CD4-positive, alpha-beta memory T cell (primary cell): ENCODE measurements around the gene DCDC2B. TPM values are rescaled to one million over a fixed set of nuclear protein-coding genes. Genes with fewer than 3 reads are reported as not detected.
"Not testable (repeated sequence)": the region's sequence is repeated elsewhere in the genome, so short reads cannot be mapped to it uniquely, and the experiment has no call there.

Experiments used
- CTCF ChIA-PET: fragments of 350-600 bp; sonication (Branson Sonifier 250); formaldehyde crosslinking; loops from one replicate; lab custom pipeline; 2021; ENCODE audit warnings: inconsistent platforms; ENCODE audit not compliant: partially characterized antibody; lab: Charles Lee
- POLR2A ChIA-PET: fragments of 350-600 bp; sonication (Branson Sonifier 250); formaldehyde crosslinking; loops from one replicate; lab custom pipeline; 2021; ENCODE audit not compliant: partially characterized antibody; lab: Charles Lee
- DNase-seq, 5 donors: peaks; one replicate each; pipeline versions ENCODE4 v3.0.0 to v3.0.0-alpha.2; 2020 to 2022; ENCODE audit warnings: mixed read lengths in 1 of 5
- H3K27ac ChIP-seq: one replicate; pipeline ENCODE4 v1.7.0; 2013; ENCODE audit warnings: low read depth, low read length
- H3K27me3 ChIP-seq: 2 replicates; pipeline ENCODE4 v1.7.0; 2013; ENCODE audit warnings: mild to moderate bottlenecking, low read length, moderate library complexity; ENCODE audit not compliant: insufficient read depth
- H3K36me3 ChIP-seq: 2 replicates; pipeline ENCODE4 v1.7.0; 2013; ENCODE audit warnings: mild to moderate bottlenecking, low read length, moderate library complexity; ENCODE audit not compliant: insufficient read depth
- H3K4me1 ChIP-seq: 2 replicates; pipeline ENCODE4 v1.7.0; 2013; ENCODE audit warnings: mild to moderate bottlenecking, low read length, moderate library complexity; ENCODE audit not compliant: insufficient read depth
- H3K4me3 ChIP-seq, 2 donors: one replicate each; pipeline ENCODE4 v1.7.0; 2013; ENCODE audit warnings: low read length in 2 of 2, mild to moderate bottlenecking in 1 of 2
- H3K9me3 ChIP-seq, 2 donors: one replicate each; pipeline ENCODE4 v1.7.0; 2013; ENCODE audit warnings: low read length in 2 of 2, control low read depth in 1 of 2; ENCODE audit not compliant: control insufficient read depth in 1 of 2
- H3K27ac Mint-ChIP-seq, 7 donors: one replicate each; pipeline ENCODE4 v1.8.0; 2020 to 2021; ENCODE audit warnings: mixed read lengths in 7 of 7, mild to moderate bottlenecking in 6 of 7, inconsistent platforms in 3 of 7, moderate library complexity in 3 of 7
- H3K27me3 Mint-ChIP-seq, 2 donors: one replicate each; pipeline ENCODE4 v1.8.0; 2020 to 2021; ENCODE audit warnings: mixed read lengths in 2 of 2
- H3K36me3 Mint-ChIP-seq, 2 donors: one replicate each; pipeline ENCODE4 v1.8.0; 2020 to 2021; ENCODE audit warnings: mixed read lengths in 2 of 2, inconsistent platforms in 1 of 2, mild to moderate bottlenecking in 1 of 2
- H3K4me1 Mint-ChIP-seq, 4 donors: one replicate each; pipeline ENCODE4 v1.8.0; 2020 to 2021; ENCODE audit warnings: mixed read lengths in 4 of 4, mild to moderate bottlenecking in 1 of 4
- H3K4me3 Mint-ChIP-seq, 8 donors: one replicate each; pipeline ENCODE4 v1.8.0; 2020 to 2021; ENCODE audit warnings: mixed read lengths in 8 of 8, mild to moderate bottlenecking in 7 of 8, moderate library complexity in 6 of 8, inconsistent platforms in 3 of 8
- H3K9me3 Mint-ChIP-seq, 8 donors: one replicate each; pipeline ENCODE4 v1.8.0; 2020 to 2021; ENCODE audit warnings: mixed read lengths in 8 of 8, mild to moderate bottlenecking in 5 of 8, inconsistent platforms in 3 of 8, moderate library complexity in 1 of 8
- intact Hi-C: fragments of 100-400 bp; cut with micrococcal nuclease; formaldehyde crosslinking; loops from one replicate; pipeline ENCODE4 v1.15.1; 2023
- polyA plus RNA-seq, 2 donors: library from polyadenylated mRNA; unstranded; fragments of 300-500 nt; fragmentation: Illumina TruSeq; gene quantifications; one replicate each; pipeline ENCODE4 v1.2.3, GENCODE V29; 2021
- total RNA-seq, 2 experiments: library from RNA; stranded (reverse); gene quantifications; one replicate each; pipeline ENCODE4 v1.2.3, GENCODE V29; 2021

The DCDC2B gene
- total and polyA plus RNA-seq, 4 experiments from 2014 or later, result not detected

- peak overlapping the region; percentile 57 to 98 (median 93) for H3K27ac Mint-ChIP-seq
Observed at GRCh38 chr1:32257227-32257508, 48.3 kb downstream of the DCDC2B start.

GRCh38 chr1:32263236-32263593, 54.3 kb downstream of the DCDC2B start:
- DNase-seq, H3K4me3 ChIP-seq, H3K9me3 ChIP-seq, H3K27me3 ChIP-seq, intact Hi-C loops, H3K36me3 ChIP-seq, H3K9me3 Mint-ChIP-seq, H3K27me3 Mint-ChIP-seq: not testable (repeated sequence)
- CTCF ChIA-PET, result interaction anchor here (8.5 kb wide), 1 partner anchor 14 kb away, joined by 90 read pairs; the partner anchor contains the start of genes FAM167B and LCK
- Histone ChIP-seq H3K4me1 (peaks cover 82% of the 10 kb centered on the region), H3K27ac (peak overlapping the region; percentile 42)
- POLR2A ChIA-PET, result interaction anchor here (1.0 to 26.9 kb wide), 5 partner anchors 3 to 83 kb away, joined by 3 to 819 read pairs (median 3); partner anchors contain the start of genes FAM167B, HDAC1 and LCK
- peaks cover 35 to 65% (median 49%) of the 10 kb centered on the region in 4 donors for H3K4me1 Mint-ChIP-seq
- H3K4me3 Mint-ChIP-seq, result peak overlapping the region in 5 of 8 donors; percentile 39 to 78 (median 75)
- H3K27ac Mint-ChIP-seq, result peak overlapping the region in 5 of 7 donors; percentile 83 to 96 (median 86)
- H3K36me3 Mint-ChIP-seq, result peaks cover 23 to 33% of the 10 kb centered on the region in 2 donors

More at GRCh38 chr1:32257227-32257508, 48.3 kb downstream of the DCDC2B start:
- CTCF ChIA-PET, result interaction anchor here (1.1 to 10.0 kb wide), 4 partner anchors 8 to 41 kb away, joined by 3 to 151 read pairs (median 55); partner anchors contain the start of genes FAM167B and LCK
- Mint-ChIP-seq H3K36me3 (peaks cover 37 to 45% of the 10 kb centered on the region in 2 donors), H3K4me1 (peaks cover 30 to 68% (median 43%) of the 10 kb centered on the region in 4 donors), H3K27me3 (no peaks in the 10 kb centered on the region), H3K9me3 (no peaks in the 10 kb centered on the region), H3K4me3 (peak overlapping the region; percentile 64 to 91 (median 86))
- POLR2A ChIA-PET, result interaction anchor here (0.8 to 26.9 kb wide), 6 partner anchors 3 to 79 kb away, joined by 3 to 819 read pairs (median 212); partner anchors contain the start of genes FAM167B, HDAC1, LCK and MARCKSL1
- H3K9me3 ChIP-seq, result no peaks in the 10 kb centered on the region
- no peaks in the 10 kb centered on the region for H3K36me3 ChIP-seq
- peak overlapping the region; percentile 58 for H3K27ac ChIP-seq
- no peaks in the 10 kb centered on the region for H3K27me3 ChIP-seq
- H3K4me1 ChIP-seq, result peaks cover 59% of the 10 kb centered on the region
- peak overlapping the region in 1 of 2 donors; percentile 95 for H3K4me3 ChIP-seq
- intact Hi-C loops, result no loop called here
- DNase-seq, result no peak

GRCh38 chr1:32263744-32264143, 54.9 kb downstream of the DCDC2B start:
- Histone ChIP-seq H3K4me3 (peak overlapping the region in 1 of 2 donors; percentile 8), H3K27me3 (no peaks in the 10 kb centered on the region), H3K9me3 (no peaks in the 10 kb centered on the region), H3K27ac (peak overlapping the region; percentile 42), H3K36me3 (peaks cover 9% of the 10 kb centered on the region), H3K4me1 (peaks cover 76% of the 10 kb centered on the region)
- CTCF ChIA-PET, result interaction anchor here (6.6 kb wide), 1 partner anchor 14 kb away, joined by 55 read pairs; the partner anchor contains the start of gene LCK
- Mint-ChIP-seq H3K4me3 (peak overlapping the region in 7 of 8 donors; percentile 58 to 87 (median 77)), H3K36me3 (peaks cover 23 to 32% of the 10 kb centered on the region in 2 donors), H3K27me3 (no peaks in the 10 kb centered on the region), H3K27ac (peak overlapping the region; percentile 83 to 96 (median 89)), H3K9me3 (peaks cover 0 to 2% (median 0%) of the 10 kb centered on the region in 8 donors), H3K4me1 (peaks cover 35 to 64% (median 47%) of the 10 kb centered on the region in 4 donors)
- intact Hi-C loops, result loop anchor here (1.0 kb wide), 1 partner anchor 9 kb away; no protein-coding TSS in a partner anchor
- DNase-seq, result peak in 4 of 5 donors; percentile 31 to 62 (median 46)
- POLR2A ChIA-PET, result interaction anchor here (1.0 to 25.8 kb wide), 5 partner anchors 14 to 58 kb away, joined by 3 to 819 read pairs (median 3); partner anchors contain the start of genes FAM167B, HDAC1 and LCK

Other genes starting within 250 kb of the DCDC2B start
- 100 to 1,000 TPM; 114 to 122 TPM for gene KHDRBS1, start 195.2 kb upstream of the DCDC2B start, total RNA-seq
- gene KHDRBS1, start 195.2 kb upstream of the DCDC2B start, polyA plus RNA-seq, result 100 to 1,000 TPM in 1 of 2 donors, 10 to 100 TPM in 1; 70.8 to 116 TPM
- gene TMEM39B, start 136.2 kb upstream of the DCDC2B start, total RNA-seq, result 10 to 100 TPM; 18.4 to 19.1 TPM
- gene TMEM39B, start 136.2 kb upstream of the DCDC2B start, polyA plus RNA-seq, result 1 to 10 TPM; 1.1 to 4.2 TPM
- gene KPNA6, start 101.0 kb upstream of the DCDC2B start, total RNA-seq, result 10 to 100 TPM; 60.3 to 62.5 TPM
- 10 to 100 TPM; 25.4 to 25.5 TPM for gene KPNA6, start 101.0 kb upstream of the DCDC2B start, polyA plus RNA-seq
- 10 to 100 TPM; 42.6 to 43.4 TPM for gene TXLNA, start 29.4 kb upstream of the DCDC2B start, total RNA-seq
- gene TXLNA, start 29.4 kb upstream of the DCDC2B start, polyA plus RNA-seq, result 10 to 100 TPM; 21.8 to 32.4 TPM
- gene CCDC28B, start 8.5 kb upstream of the DCDC2B start, total RNA-seq, result 1 to 10 TPM; 4.2 to 5.1 TPM
- gene CCDC28B, start 8.5 kb upstream of the DCDC2B start, polyA plus RNA-seq, result 1 to 10 TPM; 8.5 to 8.6 TPM
- gene IQCC, start 3.4 kb upstream of the DCDC2B start, total RNA-seq, result 1 to 10 TPM; 2.7 TPM
- 1 to 10 TPM in 1 of 2 donors, not detected in 1; 2.3 TPM for gene IQCC, start 3.4 kb upstream of the DCDC2B start, polyA plus RNA-seq
- gene TMEM234, start 13.3 kb downstream of the DCDC2B start, total RNA-seq, result 10 to 100 TPM; 27.1 to 30.7 TPM
- 1 to 10 TPM; 5.1 to 6.1 TPM for gene TMEM234, start 13.3 kb downstream of the DCDC2B start, polyA plus RNA-seq
- gene EIF3I, start 13.3 kb downstream of the DCDC2B start, total RNA-seq, result 10 to 100 TPM; 78.3 to 85.3 TPM
- gene EIF3I, start 13.3 kb downstream of the DCDC2B start, polyA plus RNA-seq, result 100 to 1,000 TPM; 165 to 248 TPM
- 1 to 10 TPM in 1 of 2 experiments, under 1 TPM in 1; 0.50 to 1.2 TPM for gene FAM167B, start 38.1 kb downstream of the DCDC2B start, total RNA-seq
- gene FAM167B, start 38.1 kb downstream of the DCDC2B start, polyA plus RNA-seq, result not detected
- 100 to 1,000 TPM; 431 to 436 TPM for gene LCK, start 42.2 kb downstream of the DCDC2B start, total RNA-seq
- gene LCK, start 42.2 kb downstream of the DCDC2B start, polyA plus RNA-seq, result 1,000 to 10,000 TPM in 1 of 2 donors, 100 to 1,000 TPM in 1; 779 to 1,233 TPM
- 100 to 1,000 TPM; 174 to 190 TPM for gene HDAC1, start 83.0 kb downstream of the DCDC2B start, total RNA-seq
- 100 to 1,000 TPM; 169 to 185 TPM for gene HDAC1, start 83.0 kb downstream of the DCDC2B start, polyA plus RNA-seq
- gene MARCKSL1, start 127.1 kb downstream of the DCDC2B start, total RNA-seq, result 10 to 100 TPM; 46.5 to 47.3 TPM
- 10 to 100 TPM; 74.5 to 75.9 TPM for gene MARCKSL1, start 127.1 kb downstream of the DCDC2B start, polyA plus RNA-seq
- 10 to 100 TPM; 32.2 to 34.6 TPM for gene FAM229A, start 153.4 kb downstream of the DCDC2B start, total RNA-seq
- gene FAM229A, start 153.4 kb downstream of the DCDC2B start, polyA plus RNA-seq, result under 1 TPM in 1 of 2 donors, not detected in 1; 0.39 TPM
- 1 to 10 TPM; 3.5 to 4.3 TPM for gene TSSK3, start 153.4 kb downstream of the DCDC2B start, total RNA-seq
- under 1 TPM in 1 of 2 donors, not detected in 1; 0.73 TPM for gene TSSK3, start 153.4 kb downstream of the DCDC2B start, polyA plus RNA-seq
- gene BSDC1, start 185.4 kb downstream of the DCDC2B start, total RNA-seq, result 100 to 1,000 TPM; 106 to 112 TPM
- 10 to 100 TPM; 29.7 to 46.3 TPM for gene BSDC1, start 185.4 kb downstream of the DCDC2B start, polyA plus RNA-seq